Measurements from ENCODE around the gene SMOC1. TPM values are rescaled to one million over a fixed set of nuclear protein-coding genes. Genes with fewer than 3 reads are reported as not detected.

Gene SMOC1
- total and polyA plus RNA-seq, 7 donors: 3.2 to 10.6 (median 6.2) TPM

DNA sequence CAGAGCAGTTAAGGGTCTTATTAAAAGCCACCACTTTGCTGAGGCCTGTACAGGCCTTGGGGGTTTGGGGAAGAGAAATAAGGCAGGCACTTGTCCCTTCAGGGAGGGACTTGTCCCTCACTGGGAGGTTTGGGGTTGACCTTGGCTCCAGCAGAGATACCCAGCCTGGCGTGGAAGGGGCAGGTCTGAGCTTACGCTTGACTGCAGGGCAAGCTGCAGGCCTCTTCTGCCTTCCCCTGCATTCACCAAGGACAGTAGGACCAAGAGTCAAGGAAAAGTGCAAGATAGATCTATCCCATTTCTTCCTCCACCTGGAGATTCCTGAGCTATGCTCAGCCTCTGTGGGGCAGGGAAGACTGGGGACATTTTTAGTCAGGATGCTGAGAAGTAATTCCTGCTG is 154.3 kb downstream of the SMOC1 start:
- Histone ChIP-seq H3K4me3 (no peak overlapping the region), H3K9me3 (no peaks in the 10 kb centered on the region), H3K27me3 (ENCODE audit: insufficient read depth in 3 of 3, low read length in 2 of 3) (peaks cover 0 to 1% (median 0%) of the 10 kb centered on the region in 3 donors), H3K27ac (no peak overlapping the region), H3K4me1 (no peaks in the 10 kb centered on the region), H3K36me3 (ENCODE audit: insufficient read depth in 1 of 2, low read depth in 1 of 2) (no peaks in the 10 kb centered on the region)
- no peak for ATAC-seq
- intact Hi-C loops (cut with DNase I): no loop called here
- 75 to 94% (median 84%) methylated on average over 2 of the region's 2 CpGs for WGBS, 3 donors
- TF ChIP-seq, protein P1, sequence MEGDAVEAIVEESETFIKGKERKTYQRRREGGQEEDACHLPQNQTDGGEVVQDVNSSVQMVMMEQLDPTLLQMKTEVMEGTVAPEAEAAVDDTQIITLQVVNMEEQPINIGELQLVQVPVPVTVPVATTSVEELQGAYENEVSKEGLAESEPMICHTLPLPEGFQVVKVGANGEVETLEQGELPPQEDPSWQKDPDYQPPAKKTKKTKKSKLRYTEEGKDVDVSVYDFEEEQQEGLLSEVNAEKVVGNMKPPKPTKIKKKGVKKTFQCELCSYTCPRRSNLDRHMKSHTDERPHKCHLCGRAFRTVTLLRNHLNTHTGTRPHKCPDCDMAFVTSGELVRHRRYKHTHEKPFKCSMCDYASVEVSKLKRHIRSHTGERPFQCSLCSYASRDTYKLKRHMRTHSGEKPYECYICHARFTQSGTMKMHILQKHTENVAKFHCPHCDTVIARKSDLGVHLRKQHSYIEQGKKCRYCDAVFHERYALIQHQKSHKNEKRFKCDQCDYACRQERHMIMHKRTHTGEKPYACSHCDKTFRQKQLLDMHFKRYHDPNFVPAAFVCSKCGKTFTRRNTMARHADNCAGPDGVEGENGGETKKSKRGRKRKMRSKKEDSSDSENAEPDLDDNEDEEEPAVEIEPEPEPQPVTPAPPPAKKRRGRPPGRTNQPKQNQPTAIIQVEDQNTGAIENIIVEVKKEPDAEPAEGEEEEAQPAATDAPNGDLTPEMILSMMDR (IDR thresholded peaks at IDR 0.05): no peak
- no peak for DNase-seq

DNA sequence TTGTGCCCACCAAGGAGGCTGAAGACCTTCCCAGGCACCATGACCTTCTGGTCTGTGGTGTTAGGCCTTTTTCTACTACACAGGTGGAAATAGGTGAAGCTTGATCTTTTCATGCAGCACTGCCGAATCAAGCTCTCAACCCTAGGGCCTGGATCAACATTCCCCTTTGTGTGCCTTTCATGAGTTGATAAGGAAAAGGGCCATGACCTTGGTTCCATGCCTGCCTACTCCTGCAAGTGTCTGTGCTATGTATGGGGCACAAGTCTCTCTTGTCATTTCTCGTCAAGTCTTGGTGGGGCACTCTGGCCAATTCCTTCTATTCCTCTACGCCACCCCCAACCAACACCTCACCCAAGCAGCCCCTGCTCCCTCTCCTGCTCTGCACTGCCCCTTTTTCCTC is 155.0 kb downstream of the SMOC1 start:
- intact Hi-C loops (cut with DNase I): no loop called here
- H3K36me3 ChIP-seq (ENCODE audit: insufficient read depth in 1 of 2, low read depth in 1 of 2): no peaks in the 10 kb centered on the region
- no peaks in the 10 kb centered on the region for H3K9me3 ChIP-seq
- H3K27ac ChIP-seq: no peak overlapping the region
- H3K4me1 ChIP-seq: no peaks in the 10 kb centered on the region
- H3K4me3 ChIP-seq: no peak overlapping the region
- ATAC-seq (no peak), DNase-seq (no peak)
- TF ChIP-seq, protein P1 (IDR thresholded peaks at IDR 0.05): no peak
- 69 to 90% (median 87%) methylated on average over 3 of the region's 3 CpGs for WGBS, 3 donors
- H3K27me3 ChIP-seq (ENCODE audit: insufficient read depth in 3 of 3, low read length in 2 of 3): peaks cover 0 to 2% (median 0%) of the 10 kb centered on the region in 3 donors

DNA sequence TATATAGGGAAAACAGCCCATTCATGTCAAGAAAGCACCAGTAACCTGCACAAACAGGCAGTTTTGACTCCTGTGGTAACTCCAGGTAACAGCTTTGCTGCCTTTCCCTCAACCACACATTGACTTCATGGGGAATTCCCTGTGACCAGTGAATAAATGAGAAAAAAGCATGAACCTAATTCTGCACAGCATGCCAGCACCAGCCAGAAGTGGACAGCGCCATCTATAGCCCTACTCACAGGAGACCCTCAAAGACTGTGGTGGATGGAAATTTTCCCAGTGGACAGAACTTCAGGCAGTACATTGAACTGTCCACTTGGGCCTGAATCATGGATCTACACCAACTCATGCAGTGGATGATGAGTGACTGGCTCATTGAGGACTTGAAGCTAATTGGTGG is 157.4 kb downstream of the SMOC1 start:
- ATAC-seq: no peak
- DNase-seq: no peak
- WGBS, 3 donors: 37 to 64% (median 45%) methylated on average over 1 of the region's 1 CpG
- no peaks in the 10 kb centered on the region for H3K36me3 ChIP-seq (ENCODE audit: insufficient read depth in 1 of 2, low read depth in 1 of 2)
- no peaks in the 10 kb centered on the region for H3K4me1 ChIP-seq
- H3K4me3 ChIP-seq: no peak overlapping the region
- H3K9me3 ChIP-seq: no peaks in the 10 kb centered on the region
- H3K27me3 ChIP-seq (ENCODE audit: insufficient read depth in 3 of 3, low read length in 2 of 3): peaks cover 0 to 2% (median 0%) of the 10 kb centered on the region in 3 donors
- no peak overlapping the region for H3K27ac ChIP-seq
- intact Hi-C loops (cut with DNase I): no loop called here
- TF ChIP-seq, protein P1 (IDR thresholded peaks at IDR 0.05): no peak

DNA sequence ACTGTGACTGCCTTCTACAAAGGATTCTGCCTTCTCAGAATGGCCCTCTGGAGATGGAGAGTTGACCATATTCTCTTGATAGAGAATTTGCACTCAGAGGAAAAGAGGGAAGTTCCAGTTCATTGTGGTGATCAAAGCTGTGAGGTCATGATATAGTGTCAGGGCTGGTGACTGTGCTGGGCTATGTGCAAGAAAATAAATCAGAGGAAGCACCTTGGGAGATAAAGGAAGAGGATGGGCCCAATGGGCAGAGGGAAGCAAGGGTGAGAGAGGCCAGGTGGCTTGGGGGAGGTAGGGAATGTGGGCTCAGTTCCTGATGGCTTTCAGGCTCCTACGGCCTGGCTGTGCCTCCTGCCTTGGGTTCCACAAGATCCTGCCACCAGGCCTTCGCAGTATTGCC is 163.8 kb downstream of the SMOC1 start:
- H3K27ac ChIP-seq: no peak overlapping the region
- TF ChIP-seq, protein P1 (IDR thresholded peaks at IDR 0.05): no peak

DNA sequence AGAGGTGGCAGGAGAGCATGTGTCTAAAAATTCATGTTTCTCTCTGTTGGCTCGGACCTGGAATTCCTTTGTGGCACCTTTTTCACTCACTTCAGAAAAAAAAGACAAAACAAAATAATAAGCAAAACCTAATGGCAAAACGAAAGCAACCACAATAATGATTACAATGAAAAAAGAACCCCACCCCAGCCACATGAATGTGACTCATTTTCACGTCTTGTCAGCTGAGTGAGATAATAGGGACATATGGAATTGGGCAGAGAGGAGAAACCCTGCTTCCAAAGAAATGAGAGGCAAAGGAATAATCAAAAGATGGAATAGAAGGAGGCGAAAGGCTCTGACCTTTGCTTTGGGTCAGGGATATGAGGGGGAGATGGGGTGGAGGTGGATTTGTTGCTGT is 166.1 kb downstream of the SMOC1 start:
- Histone ChIP-seq H3K4me3 (no peak overlapping the region), H3K9me3 (no peaks in the 10 kb centered on the region), H3K27ac (no peak overlapping the region), H3K27me3 (ENCODE audit: insufficient read depth in 3 of 3, low read length in 2 of 3) (no peaks in the 10 kb centered on the region), H3K4me1 (no peaks in the 10 kb centered on the region), H3K36me3 (ENCODE audit: insufficient read depth in 1 of 2, low read depth in 1 of 2) (peaks cover 0 to 58% of the 10 kb centered on the region in 2 donors)
- TF ChIP-seq, protein P1 (IDR thresholded peaks at IDR 0.05): no peak
- ATAC-seq (no peak), DNase-seq (no peak)
- intact Hi-C loops (cut with DNase I): loop anchor here (2.0 to 5.0 kb wide), 2 partner anchors 213 to 272 kb away; no protein-coding TSS in a partner anchor
- WGBS, 3 donors: 82 to 85% (median 84%) methylated on average over 4 of the region's 4 CpGs

More for the DNA sequence above, 163.8 kb downstream of the SMOC1 start:
- DNase-seq (no peak), ATAC-seq (peak in 2 of 4 donors; percentile 5 to 9)
- Histone ChIP-seq H3K9me3 (no peaks in the 10 kb centered on the region), H3K27me3 (ENCODE audit: insufficient read depth in 3 of 3, low read length in 2 of 3) (peaks cover 0 to 2% (median 0%) of the 10 kb centered on the region in 3 donors), H3K4me3 (no peak overlapping the region), H3K36me3 (ENCODE audit: insufficient read depth in 1 of 2, low read depth in 1 of 2) (peaks cover 0 to 35% of the 10 kb centered on the region in 2 donors), H3K4me1 (no peaks in the 10 kb centered on the region)
- WGBS, 3 donors: 59 to 74% (median 71%) methylated on average over 2 of the region's 2 CpGs
- intact Hi-C loops (cut with DNase I): no loop called here

Data from psoas muscle (tissue), 8 donors.